HCT116 (cell line): ENCODE data around the gene CCDC81.

Experiments used
- CEBPB ChIP-seq: IDR thresholded peaks from 2 replicates; pipeline ENCODE4 v1.6.1; 2012; ENCODE audit warnings: low read depth
- CTCF ChIP-seq, 3 experiments: fragments of 200-600 bp in 1 of 3; sonication (generic) in 1 of 3; IDR thresholded peaks in 2 of 3; conservative IDR thresholded peaks in 1 of 3; 2 replicates each; pipeline ENCODE4 v1.5.1; 2012 to 2017; ENCODE audit warnings: low read depth in 2 of 3, low read length in 2 of 3, antibody characterized with exemption in 1 of 3, borderline replicate concordance in 1 of 3, control low read depth in 1 of 3, mild to moderate bottlenecking in 1 of 3, mixed read lengths in 1 of 3, mixed run types in 1 of 3, moderate library complexity in 1 of 3; ENCODE audit not compliant: insufficient read depth in 1 of 3
- EZH2 ChIP-seq: fragments of 200-600 bp; sonication (generic); IDR thresholded peaks from 2 replicates; pipeline ENCODE4 v1.6.1; 2017; ENCODE audit warnings: antibody characterized with exemption, mixed run types
- EZH2phosphoT487 ChIP-seq: fragments of 200-600 bp; IDR thresholded peaks from 2 replicates; pipeline ENCODE4 v1.6.1; 2018; ENCODE audit warnings: antibody characterized with exemption, borderline replicate concordance
- MAX ChIP-seq: IDR thresholded peaks from 2 replicates; pipeline ENCODE4 v1.6.1; 2012
- POLR2A ChIP-seq: IDR thresholded peaks from 2 replicates; pipeline ENCODE4 v1.7.0; 2011; ENCODE audit warnings: borderline replicate concordance; ENCODE audit not compliant: insufficient read depth, insufficient read length; ENCODE audit errors: extremely low read depth
- POLR2AphosphoS5 ChIP-seq: IDR thresholded peaks from 2 replicates; pipeline ENCODE4 v1.6.1; 2011; ENCODE audit warnings: mild to moderate bottlenecking, low read depth, low read length, moderate library complexity
- RAD21 ChIP-seq: IDR thresholded peaks from 2 replicates; pipeline ENCODE4 v1.6.1; 2012; ENCODE audit warnings: low read depth, mild to moderate bottlenecking
- REST ChIP-seq: IDR thresholded peaks from 2 replicates; pipeline ENCODE4 v1.6.1; 2012; ENCODE audit warnings: low read depth
- SIN3A ChIP-seq: IDR thresholded peaks from 2 replicates; pipeline ENCODE4 v1.6.1; 2012; ENCODE audit warnings: low read depth
- SP1 ChIP-seq: IDR thresholded peaks from 2 replicates; pipeline ENCODE4 v1.6.1; 2012; ENCODE audit warnings: low read depth
- SRF ChIP-seq: IDR thresholded peaks from 2 replicates; pipeline ENCODE4 v1.6.1; 2012; ENCODE audit warnings: low read depth
- ZBTB33 ChIP-seq: IDR thresholded peaks from 2 replicates; pipeline ENCODE4 v1.6.1; 2011; ENCODE audit warnings: mild to moderate bottlenecking, low read length, moderate library complexity; ENCODE audit not compliant: insufficient replicate concordance; ENCODE audit errors: extremely low read depth
- ZNF274 ChIP-seq: fragments of 200-500 bp; sonication (Bioruptor generic); IDR thresholded peaks from 2 replicates; pipeline ENCODE4 v1.6.1; 2014; ENCODE audit warnings: mild to moderate bottlenecking, low read depth, low read length, inconsistent platforms

GRCh38 chr11:86464509-86465221, 90.0 kb downstream of the CCDC81 start:
- TF ChIP-seq CTCF (IDR thresholded peaks at IDR 0.05 in 2 of 3, conservative IDR thresholded peaks at IDR 0.05 in 1 of 3; ENCODE audit: borderline replicate concordance in 1 of 3, insufficient read depth in 1 of 3, low read depth in 2 of 3, low read length in 2 of 3) (no peak), ZNF274 (no peak), POLR2A (no peak), EZH2 (no peak), RAD21 (no peak), MAX (no peak), CEBPB (no peak), SP1 (no peak), ZBTB33 (no peak), POLR2AphosphoS5 (no peak), SIN3A (no peak), SRF (no peak), EZH2phosphoT487 (no peak), REST (no peak)
